A549 (cell line): ENCODE data around the gene CBY1. TPM values are rescaled to one million over a fixed set of nuclear protein-coding genes. Genes with fewer than 3 reads are reported as not detected.

Experiments
- ATAC-seq, 2 experiments: fragments of 200-7000 bp in 1 of 2; fragments of >200 bp in 1 of 2; cut with Nextera tagmentation in 1 of 2; cut with Tn5 transposase in 1 of 2; 3 replicates each; pipeline versions ENCODE4 v1.8.0 to v1.9.1; 2018 to 2020; ENCODE audit warnings: mild to moderate bottlenecking in 1 of 2, moderate library complexity in 1 of 2
- CTCF ChIA-PET: fragments of 300-600 bp; sonication (Branson Sonifier 250); formaldehyde crosslinking; extraction: SDS; loops from one replicate; lab custom pipeline; 2021; ENCODE audit warnings: antibody characterized with exemption, inconsistent platforms; lab: Yijun Ruan, JAX
- POLR2A ChIA-PET: fragments of 350-600 bp; formaldehyde crosslinking; extraction: SDS; loops from one replicate; lab custom pipeline; 2021; ENCODE audit warnings: antibody characterized with exemption, inconsistent platforms; lab: Yijun Ruan, JAX
- DNase-seq, 2 experiments: peaks; one replicate each; pipeline versions ENCODE4 v3.0.0 to v3.0.0-alpha.2; 2011 to 2016; ENCODE audit warnings: low read depth in 1 of 2, low spot score in 1 of 2
- FAIRE-seq: peaks from 2 replicates; lab custom pipeline; 2011; peaks lifted over from hg19 to GRCh38; lab: Jason Lieb, UNC
- H3K27ac ChIP-seq, 2 experiments: fragments of >200 bp; sonication (Bioruptor Twin); formaldehyde crosslinking; 3 replicates each; pipeline ENCODE4 v1.5.1; 2016 to 2017
- H3K4me1 ChIP-seq: fragments of >200 bp; sonication (Bioruptor Twin); formaldehyde crosslinking; 3 replicates; pipeline ENCODE4 v1.6.1; 2016
- H3K4me2 ChIP-seq: fragments of >200 bp; sonication (Bioruptor Twin); formaldehyde crosslinking; 3 replicates; pipeline ENCODE4 v1.6.1; 2016
- H3K4me3 ChIP-seq: fragments of >200 bp; sonication (Bioruptor Twin); formaldehyde crosslinking; 3 replicates; pipeline ENCODE4 v1.5.1; 2016
- H3K9me3 ChIP-seq: fragments of >200 bp; sonication (Bioruptor Twin); formaldehyde crosslinking; 3 replicates; pipeline ENCODE4 v1.6.1; 2016
- CHD2 ChIP-seq: fragments of 150-350 bp; IDR thresholded peaks from 2 replicates; pipeline ENCODE4 v1.6.1; 2014; ENCODE audit warnings: low read length; ENCODE audit not compliant: partially characterized antibody
- ESRRA ChIP-seq: fragments of 150-350 bp; IDR thresholded peaks from 2 replicates; pipeline ENCODE4 v1.6.1; 2014; ENCODE audit warnings: mild to moderate bottlenecking, low read length, borderline replicate concordance
- FOSL2 ChIP-seq, 2 experiments: fragments of 450-650 bp in 1 of 2; fragments of >200 bp in 1 of 2; sonication (Bioruptor Twin) in 1 of 2; formaldehyde crosslinking; IDR thresholded peaks; 2 replicates each; pipeline versions ENCODE4 v1.5.0 to v1.6.1; 2016 to 2020; ENCODE audit warnings: mild to moderate bottlenecking in 1 of 2, moderate library complexity in 1 of 2
- FOXS1 ChIP-seq: fragments of 250-450 bp; sonication (Bioruptor Pico); IDR thresholded peaks from 2 replicates; pipeline ENCODE4 v1.5.0; 2020; ENCODE audit warnings: mild to moderate bottlenecking, moderate library complexity
- GATA3 ChIP-seq: IDR thresholded peaks from 2 replicates; pipeline ENCODE4 v1.6.1; 2012; ENCODE audit warnings: borderline replicate concordance
- HDAC2 ChIP-seq: fragments of 200-600 bp; sonication (generic); IDR thresholded peaks from 2 replicates; pipeline ENCODE4 v1.6.1; 2016
- HOXB5 ChIP-seq: fragments of 250-450 bp; sonication (Bioruptor Pico); IDR thresholded peaks from 2 replicates; pipeline ENCODE4 v1.5.0; 2020; ENCODE audit warnings: mild to moderate bottlenecking, moderate library complexity
- JUN ChIP-seq, 2 experiments: fragments of >200 bp; sonication (Bioruptor Twin); formaldehyde crosslinking; IDR thresholded peaks; 2 replicates in 1 of 2; 3 replicates in 1 of 2; pipeline ENCODE4 v1.6.1; 2016 to 2017
- JUNB ChIP-seq: fragments of >200 bp; sonication (Bioruptor Twin); formaldehyde crosslinking; IDR thresholded peaks from 2 replicates; pipeline ENCODE4 v1.6.1; 2016
- MAFK ChIP-seq: fragments of 450-650 bp; IDR thresholded peaks from 2 replicates; pipeline ENCODE4 v1.6.1; 2014; ENCODE audit not compliant: partially characterized antibody
- NR3C1 ChIP-seq: fragments of >200 bp; sonication (Bioruptor Twin); formaldehyde crosslinking; IDR thresholded peaks from 3 replicates; pipeline ENCODE4 v1.6.1; 2017
- POLR2A ChIP-seq: IDR thresholded peaks from 2 replicates; pipeline ENCODE4 v1.6.1; 2012; ENCODE audit warnings: mild to moderate bottlenecking, low read length
- RAD21 ChIP-seq, 2 experiments: fragments of >200 bp in 1 of 2; sonication (Bioruptor Twin) in 1 of 2; formaldehyde crosslinking in 1 of 2; IDR thresholded peaks in 1 of 2; conservative IDR thresholded peaks in 1 of 2; 2 replicates in 1 of 2; 3 replicates in 1 of 2; pipeline ENCODE4 v1.6.1; 2012 to 2018; ENCODE audit warnings: inconsistent platforms in 1 of 2
- RARB ChIP-seq: fragments of 250-450 bp; sonication (Bioruptor Pico); IDR thresholded peaks from 2 replicates; pipeline ENCODE4 v1.8.0; 2021; ENCODE audit warnings: mild to moderate bottlenecking, moderate library complexity
- SMC3 ChIP-seq: fragments of >200 bp; sonication (Bioruptor Twin); formaldehyde crosslinking; IDR thresholded peaks from 3 replicates; pipeline ENCODE4 v1.6.1; 2018; ENCODE audit warnings: inconsistent platforms
- SREBF2 ChIP-seq: fragments of 450-650 bp; IDR thresholded peaks from 2 replicates; pipeline ENCODE4 v1.6.1; 2014; ENCODE audit warnings: mild to moderate bottlenecking, moderate library complexity
- ZC3H11A ChIP-seq: fragments of 450-650 bp; IDR thresholded peaks from 2 replicates; pipeline ENCODE4 v1.6.1; 2014; ENCODE audit warnings: antibody characterized with exemption, mild to moderate bottlenecking
- ZFP36 ChIP-seq: fragments of 450-650 bp; IDR thresholded peaks from 2 replicates; pipeline ENCODE4 v1.6.1; 2014; ENCODE audit warnings: borderline replicate concordance; ENCODE audit not compliant: partially characterized antibody
- ZNF302 ChIP-seq: fragments of 250-450 bp; sonication (Bioruptor Pico); IDR thresholded peaks from 2 replicates; pipeline ENCODE4 v1.9.0; 2021; ENCODE audit warnings: inconsistent platforms, mild to moderate bottlenecking, moderate library complexity
- WGBS: methylation state at CpG from one replicate; pipeline ENCODE4 v1.1.6; 2017; ENCODE audit errors: missing lambda C conversion rate; 5-methylcytosine and 5-hydroxymethylcytosine counted together
- polyA plus RNA-seq, 4 experiments: library from polyadenylated mRNA; depleted of rRNA in 3 of 4; stranded (reverse); fragments of >200 nt; fragmentation: RNase III in 1 of 4; extraction: RNeasy Plus Mini Kit Qiagen cat#74134 plus additional on column Dnase treatment in 1 of 4; gene quantifications; 2 replicates in 3 of 4; 3 replicates in 1 of 4; pipeline ENCODE4 v1.2.3, GENCODE V29; 2011 to 2017
- TF ChIP-seq, protein P1 (sequence below): IDR thresholded peaks from 2 replicates; pipeline ENCODE4 v1.6.1; 2012; ENCODE audit warnings: low read depth, borderline replicate concordance
- TF ChIP-seq, protein P2 (sequence below): fragments of 250-450 bp; sonication (Bioruptor Pico); IDR thresholded peaks from 2 replicates; pipeline ENCODE4 v1.5.0; 2020; ENCODE audit warnings: low read depth, mild to moderate bottlenecking, moderate library complexity
- TF ChIP-seq, protein P3 (sequence below): fragments of >200 bp; sonication (Bioruptor Twin); formaldehyde crosslinking; IDR thresholded peaks from 3 replicates; pipeline ENCODE4 v1.5.1; 2016
- TF ChIP-seq, protein P4 (sequence below): IDR thresholded peaks from 2 replicates; pipeline ENCODE4 v1.6.1; 2012
- TF ChIP-seq, protein P5 (sequence below): fragments of 450-650 bp; IDR thresholded peaks from 2 replicates; pipeline ENCODE4 v1.6.1; 2014; ENCODE audit warnings: antibody characterized with exemption
- TF ChIP-seq, protein P6 (sequence below): fragments of 150-350 bp; IDR thresholded peaks from 2 replicates; pipeline ENCODE4 v1.6.1; 2014; ENCODE audit warnings: low read depth, mild to moderate bottlenecking, low read length

CBY1 gene
- polyA plus RNA-seq, 2 of the 4 experiments (the other 2 are of a cell fraction) = 19.4 to 20.8 TPM

DNA sequence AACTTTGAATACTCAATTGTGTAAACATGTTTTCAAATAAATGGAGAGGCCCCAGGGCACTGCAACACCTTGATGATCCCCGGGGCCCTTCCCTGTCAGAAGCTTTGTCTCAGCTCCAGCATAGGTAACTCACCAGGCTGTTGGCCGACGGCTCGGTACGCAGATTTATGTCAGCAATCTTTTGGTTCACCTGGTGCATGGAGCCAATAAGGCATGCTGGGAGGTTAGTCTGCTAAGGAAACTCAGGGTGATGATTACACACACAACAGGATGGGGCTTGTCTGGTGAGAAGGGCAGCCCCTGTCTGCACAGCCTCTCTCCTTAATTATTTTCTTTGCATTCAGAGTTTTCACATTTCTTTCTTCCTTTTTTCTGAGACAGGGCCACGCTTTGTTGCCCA, 11.0 kb upstream of the CBY1 start:
- H3K4me2 ChIP-seq = no peak overlapping the region

DNA sequence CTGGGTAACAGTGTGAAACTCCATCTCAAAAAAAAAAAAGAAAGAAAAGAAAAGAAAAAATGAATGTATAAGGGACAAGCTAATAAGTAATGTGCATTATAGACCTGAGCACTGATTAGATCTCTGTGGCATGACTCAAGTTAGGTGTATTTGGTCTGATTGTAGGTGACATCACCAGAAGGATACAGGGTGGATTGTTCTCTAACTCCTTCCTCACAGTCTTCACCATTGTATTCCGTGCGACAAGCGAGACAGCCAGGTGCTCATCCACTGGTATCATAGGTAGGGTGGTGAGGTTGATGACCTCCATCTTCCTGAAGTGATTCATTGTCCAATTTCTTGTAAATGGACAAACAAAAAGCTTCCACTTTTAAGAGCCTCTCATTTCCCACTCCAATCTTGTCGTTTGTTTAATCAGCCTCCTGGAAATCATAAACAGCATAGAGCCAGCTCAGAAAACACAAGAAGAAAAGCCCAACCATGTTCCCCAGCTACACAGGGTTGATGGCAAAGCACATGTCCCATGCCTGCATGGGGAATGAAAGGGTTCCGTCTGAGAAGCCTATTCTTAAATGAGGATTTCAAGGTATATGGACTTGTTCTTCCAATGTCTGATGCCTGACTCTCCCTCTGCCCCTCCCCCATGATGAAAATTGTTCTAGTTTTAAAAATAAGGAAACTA, 6.5 kb upstream of the CBY1 start:
- POLR2A ChIA-PET = no interaction called here
- H3K27ac ChIP-seq = no peak overlapping the region
- H3K4me3 ChIP-seq = no peak overlapping the region
- TF ChIP-seq RARB (CRISPR knock-in tag) (no peak), POLR2A (no peak), GATA3 (no peak), NR3C1 (no peak), ZFP36 (no peak), HDAC2 (no peak), ESRRA (no peak), MAFK (no peak)
- TF ChIP-seq, protein P1, sequence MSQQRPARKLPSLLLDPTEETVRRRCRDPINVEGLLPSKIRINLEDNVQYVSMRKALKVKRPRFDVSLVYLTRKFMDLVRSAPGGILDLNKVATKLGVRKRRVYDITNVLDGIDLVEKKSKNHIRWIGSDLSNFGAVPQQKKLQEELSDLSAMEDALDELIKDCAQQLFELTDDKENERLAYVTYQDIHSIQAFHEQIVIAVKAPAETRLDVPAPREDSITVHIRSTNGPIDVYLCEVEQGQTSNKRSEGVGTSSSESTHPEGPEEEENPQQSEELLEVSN = no peak
- TF ChIP-seq, protein P2, sequence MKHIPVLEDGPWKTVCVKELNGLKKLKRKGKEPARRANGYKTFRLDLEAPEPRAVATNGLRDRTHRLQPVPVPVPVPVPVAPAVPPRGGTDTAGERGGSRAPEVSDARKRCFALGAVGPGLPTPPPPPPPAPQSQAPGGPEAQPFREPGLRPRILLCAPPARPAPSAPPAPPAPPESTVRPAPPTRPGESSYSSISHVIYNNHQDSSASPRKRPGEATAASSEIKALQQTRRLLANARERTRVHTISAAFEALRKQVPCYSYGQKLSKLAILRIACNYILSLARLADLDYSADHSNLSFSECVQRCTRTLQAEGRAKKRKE = no peak
- TF ChIP-seq, protein P3, sequence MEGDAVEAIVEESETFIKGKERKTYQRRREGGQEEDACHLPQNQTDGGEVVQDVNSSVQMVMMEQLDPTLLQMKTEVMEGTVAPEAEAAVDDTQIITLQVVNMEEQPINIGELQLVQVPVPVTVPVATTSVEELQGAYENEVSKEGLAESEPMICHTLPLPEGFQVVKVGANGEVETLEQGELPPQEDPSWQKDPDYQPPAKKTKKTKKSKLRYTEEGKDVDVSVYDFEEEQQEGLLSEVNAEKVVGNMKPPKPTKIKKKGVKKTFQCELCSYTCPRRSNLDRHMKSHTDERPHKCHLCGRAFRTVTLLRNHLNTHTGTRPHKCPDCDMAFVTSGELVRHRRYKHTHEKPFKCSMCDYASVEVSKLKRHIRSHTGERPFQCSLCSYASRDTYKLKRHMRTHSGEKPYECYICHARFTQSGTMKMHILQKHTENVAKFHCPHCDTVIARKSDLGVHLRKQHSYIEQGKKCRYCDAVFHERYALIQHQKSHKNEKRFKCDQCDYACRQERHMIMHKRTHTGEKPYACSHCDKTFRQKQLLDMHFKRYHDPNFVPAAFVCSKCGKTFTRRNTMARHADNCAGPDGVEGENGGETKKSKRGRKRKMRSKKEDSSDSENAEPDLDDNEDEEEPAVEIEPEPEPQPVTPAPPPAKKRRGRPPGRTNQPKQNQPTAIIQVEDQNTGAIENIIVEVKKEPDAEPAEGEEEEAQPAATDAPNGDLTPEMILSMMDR = no peak
- TF ChIP-seq, protein P4, sequence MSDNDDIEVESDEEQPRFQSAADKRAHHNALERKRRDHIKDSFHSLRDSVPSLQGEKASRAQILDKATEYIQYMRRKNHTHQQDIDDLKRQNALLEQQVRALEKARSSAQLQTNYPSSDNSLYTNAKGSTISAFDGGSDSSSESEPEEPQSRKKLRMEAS = no peak
- TF ChIP-seq, protein P5, sequence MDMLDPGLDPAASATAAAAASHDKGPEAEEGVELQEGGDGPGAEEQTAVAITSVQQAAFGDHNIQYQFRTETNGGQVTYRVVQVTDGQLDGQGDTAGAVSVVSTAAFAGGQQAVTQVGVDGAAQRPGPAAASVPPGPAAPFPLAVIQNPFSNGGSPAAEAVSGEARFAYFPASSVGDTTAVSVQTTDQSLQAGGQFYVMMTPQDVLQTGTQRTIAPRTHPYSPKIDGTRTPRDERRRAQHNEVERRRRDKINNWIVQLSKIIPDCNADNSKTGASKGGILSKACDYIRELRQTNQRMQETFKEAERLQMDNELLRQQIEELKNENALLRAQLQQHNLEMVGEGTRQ = no peak
- TF ChIP-seq, protein P6, sequence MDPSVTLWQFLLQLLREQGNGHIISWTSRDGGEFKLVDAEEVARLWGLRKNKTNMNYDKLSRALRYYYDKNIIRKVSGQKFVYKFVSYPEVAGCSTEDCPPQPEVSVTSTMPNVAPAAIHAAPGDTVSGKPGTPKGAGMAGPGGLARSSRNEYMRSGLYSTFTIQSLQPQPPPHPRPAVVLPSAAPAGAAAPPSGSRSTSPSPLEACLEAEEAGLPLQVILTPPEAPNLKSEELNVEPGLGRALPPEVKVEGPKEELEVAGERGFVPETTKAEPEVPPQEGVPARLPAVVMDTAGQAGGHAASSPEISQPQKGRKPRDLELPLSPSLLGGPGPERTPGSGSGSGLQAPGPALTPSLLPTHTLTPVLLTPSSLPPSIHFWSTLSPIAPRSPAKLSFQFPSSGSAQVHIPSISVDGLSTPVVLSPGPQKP = no peak
- TF ChIP-seq, all 56 proteins: peak for 0
- H3K4me1 ChIP-seq = no peaks in the 10 kb centered on the region
- DNase-seq (no peak), FAIRE-seq (no peak), ATAC-seq (no peak)
- no peaks in the 10 kb centered on the region for H3K9me3 ChIP-seq
- CTCF ChIA-PET = interaction anchor here (0.6 to 1.5 kb wide), 2 partner anchors 32 to 550 kb away, joined by 3 to 4 read pairs; partner anchors contain the start of gene TOMM22
- H3K4me2 ChIP-seq = no peak overlapping the region
- whole genome bisulfite sequencing = 83% methylated on average over 5 of the region's 5 CpGs

More for the DNA sequence above, 11.0 kb upstream of the CBY1 start:
- TF ChIP-seq JUNB (no peak), SREBF2 (no peak), FOSL2 (IDR thresholded peaks at IDR 0.05) (no peak), FOSL2 (CRISPR knock-in tag; IDR thresholded peaks at IDR 0.05) (no peak), ZC3H11A (no peak), ZFP36 (no peak), RAD21 (conservative IDR thresholded peaks at IDR 0.05 in 1 of 2, IDR thresholded peaks at IDR 0.05 in 1 of 2) (no peak), CHD2 (no peak), JUN (IDR thresholded peaks at IDR 0.05) (no peak), ZNF302 (CRISPR knock-in tag) (no peak), HOXB5 (CRISPR knock-in tag) (no peak), FOXS1 (CRISPR knock-in tag) (no peak), RARB (CRISPR knock-in tag) (no peak), SMC3 (no peak)
- TF ChIP-seq, all 56 proteins: peak for 0
- POLR2A ChIA-PET = no interaction called here
- WGBS = 86% methylated on average over 4 of the region's 6 CpGs
- DNase-seq = no peak
- no peaks in the 10 kb centered on the region for H3K9me3 ChIP-seq
- CTCF ChIA-PET = no interaction called here
- H3K4me3 ChIP-seq = no peak overlapping the region
- H3K4me1 ChIP-seq = no peaks in the 10 kb centered on the region
- no peak for ATAC-seq
- H3K27ac ChIP-seq = no peak overlapping the region
- no peak for FAIRE-seq
